Ascending aorta (tissue), 2 donors: ENCODE data around the gene PLCB1. TPM values are rescaled to one million over a fixed set of nuclear protein-coding genes. Genes with fewer than 3 reads are reported as not detected.

Experiments
- DNase-seq, 2 donors: peaks; one replicate each; pipeline ENCODE4 v3.0.0-alpha.2; 2019; ENCODE audit warnings: low spot score in 2 of 2
- H3K27ac ChIP-seq, 2 donors: fragments of 200-600 bp; sonication (generic); one replicate each; pipeline ENCODE4 v1.5.1; 2016 to 2017; ENCODE audit warnings: mild to moderate bottlenecking in 1 of 2
- H3K27me3 ChIP-seq: fragments of 200-600 bp; sonication (generic); one replicate; pipeline ENCODE4 v1.5.1; 2017
- H3K36me3 ChIP-seq, 2 donors: fragments of 200-600 bp; sonication (generic); one replicate each; pipeline ENCODE4 v1.5.1; 2016
- H3K4me1 ChIP-seq, 2 donors: fragments of 200-600 bp; sonication (generic); one replicate each; pipeline ENCODE4 v1.5.1; 2016 to 2017; ENCODE audit warnings: mild to moderate bottlenecking in 1 of 2
- H3K4me3 ChIP-seq, 2 donors: fragments of 200-600 bp; sonication (generic); one replicate each; pipeline ENCODE4 v1.5.1; 2016 to 2017; ENCODE audit warnings: mild to moderate bottlenecking in 1 of 2
- H3K9me3 ChIP-seq, 2 donors: fragments of 200-600 bp; sonication (generic); one replicate each; pipeline ENCODE4 v1.5.1; 2016
- intact Hi-C: fragments of 100-400 bp; cut with DNase I; formaldehyde crosslinking; loops from one replicate; pipeline ENCODE4 v1.15.1; 2023
- total RNA-seq: library from RNA; depleted of rRNA; stranded (reverse); fragments of >200 nt; gene quantifications from one replicate; pipeline ENCODE4 v1.1.0, GENCODE V29; 2016
- TF ChIP-seq, protein P1 (sequence below), 3 experiments: fragments of 200-600 bp in 2 of 3; fragments of 450-650 bp in 1 of 3; sonication (generic) in 2 of 3; IDR thresholded peaks; one replicate each; pipeline ENCODE4 v1.5.1; 2016 to 2019; ENCODE audit warnings: antibody characterized with exemption in 3 of 3, mild to moderate bottlenecking in 1 of 3, moderate library complexity in 1 of 3

The PLCB1 gene
- total RNA-seq, 1 donor from 2014 or later, result 22.9 TPM

DNA sequence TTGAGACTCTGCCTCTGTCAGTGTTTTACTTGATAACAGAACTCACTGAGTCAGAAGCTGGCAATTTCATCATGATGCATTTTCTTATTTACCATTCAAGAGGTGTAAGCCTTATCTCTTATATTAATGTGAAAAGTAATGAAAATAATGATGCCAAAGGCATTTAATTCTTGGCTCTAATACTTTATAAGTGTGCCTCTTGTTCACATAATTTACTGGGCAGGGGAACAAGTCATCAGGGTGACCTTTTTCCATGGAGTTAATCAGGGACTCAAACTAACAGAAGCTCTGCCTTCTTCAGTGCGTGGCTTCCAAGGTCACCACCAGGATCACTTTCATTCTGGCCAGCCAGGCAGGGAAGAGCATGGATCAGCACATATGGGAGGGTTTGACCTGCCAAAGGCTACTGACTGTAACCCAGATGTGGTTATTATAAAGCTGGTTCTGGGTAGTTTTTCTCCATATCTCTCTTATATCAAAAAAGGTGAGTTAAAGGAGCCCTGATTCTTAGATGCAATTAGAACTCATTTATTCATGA lies 5.2 kb upstream of the PLCB1 start:
- H3K27me3 ChIP-seq, result no peaks in the 10 kb centered on the region
- no peaks in the 10 kb centered on the region for H3K4me1 ChIP-seq
- H3K27ac ChIP-seq, result no peak overlapping the region
- no peak overlapping the region for H3K4me3 ChIP-seq
- DNase-seq, result no peak
- TF ChIP-seq, protein P1, sequence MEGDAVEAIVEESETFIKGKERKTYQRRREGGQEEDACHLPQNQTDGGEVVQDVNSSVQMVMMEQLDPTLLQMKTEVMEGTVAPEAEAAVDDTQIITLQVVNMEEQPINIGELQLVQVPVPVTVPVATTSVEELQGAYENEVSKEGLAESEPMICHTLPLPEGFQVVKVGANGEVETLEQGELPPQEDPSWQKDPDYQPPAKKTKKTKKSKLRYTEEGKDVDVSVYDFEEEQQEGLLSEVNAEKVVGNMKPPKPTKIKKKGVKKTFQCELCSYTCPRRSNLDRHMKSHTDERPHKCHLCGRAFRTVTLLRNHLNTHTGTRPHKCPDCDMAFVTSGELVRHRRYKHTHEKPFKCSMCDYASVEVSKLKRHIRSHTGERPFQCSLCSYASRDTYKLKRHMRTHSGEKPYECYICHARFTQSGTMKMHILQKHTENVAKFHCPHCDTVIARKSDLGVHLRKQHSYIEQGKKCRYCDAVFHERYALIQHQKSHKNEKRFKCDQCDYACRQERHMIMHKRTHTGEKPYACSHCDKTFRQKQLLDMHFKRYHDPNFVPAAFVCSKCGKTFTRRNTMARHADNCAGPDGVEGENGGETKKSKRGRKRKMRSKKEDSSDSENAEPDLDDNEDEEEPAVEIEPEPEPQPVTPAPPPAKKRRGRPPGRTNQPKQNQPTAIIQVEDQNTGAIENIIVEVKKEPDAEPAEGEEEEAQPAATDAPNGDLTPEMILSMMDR (IDR thresholded peaks at IDR 0.05), result no peak
- no peaks in the 10 kb centered on the region for H3K9me3 ChIP-seq
- no peaks in the 10 kb centered on the region for H3K36me3 ChIP-seq
- intact Hi-C loops, result no loop called here

- no peak for DNase-seq
- no peak overlapping the region for H3K4me3 ChIP-seq
- H3K27ac ChIP-seq, result no peak overlapping the region
- no peaks in the 10 kb centered on the region for H3K36me3 ChIP-seq
- TF ChIP-seq, protein P1 (IDR thresholded peaks at IDR 0.05), result no peak
- H3K4me1 ChIP-seq, result no peaks in the 10 kb centered on the region
- intact Hi-C loops, result no loop called here
- no peaks in the 10 kb centered on the region for H3K27me3 ChIP-seq
- H3K9me3 ChIP-seq, result no peaks in the 10 kb centered on the region
Measured at GRCh38 chr20:8127553-8128255, 4.4 kb upstream of the PLCB1 start.

- H3K9me3 ChIP-seq, result no peaks in the 10 kb centered on the region
- intact Hi-C loops, result no loop called here
- no peak overlapping the region for H3K4me3 ChIP-seq
- no peak for DNase-seq
- TF ChIP-seq, protein P1 (IDR thresholded peaks at IDR 0.05), result no peak
- H3K4me1 ChIP-seq, result no peaks in the 10 kb centered on the region
- H3K27ac ChIP-seq, result no peak overlapping the region
- no peaks in the 10 kb centered on the region for H3K36me3 ChIP-seq
- no peaks in the 10 kb centered on the region for H3K27me3 ChIP-seq
Measured at GRCh38 chr20:8128291-8129060, 3.6 kb upstream of the PLCB1 start.

DNA sequence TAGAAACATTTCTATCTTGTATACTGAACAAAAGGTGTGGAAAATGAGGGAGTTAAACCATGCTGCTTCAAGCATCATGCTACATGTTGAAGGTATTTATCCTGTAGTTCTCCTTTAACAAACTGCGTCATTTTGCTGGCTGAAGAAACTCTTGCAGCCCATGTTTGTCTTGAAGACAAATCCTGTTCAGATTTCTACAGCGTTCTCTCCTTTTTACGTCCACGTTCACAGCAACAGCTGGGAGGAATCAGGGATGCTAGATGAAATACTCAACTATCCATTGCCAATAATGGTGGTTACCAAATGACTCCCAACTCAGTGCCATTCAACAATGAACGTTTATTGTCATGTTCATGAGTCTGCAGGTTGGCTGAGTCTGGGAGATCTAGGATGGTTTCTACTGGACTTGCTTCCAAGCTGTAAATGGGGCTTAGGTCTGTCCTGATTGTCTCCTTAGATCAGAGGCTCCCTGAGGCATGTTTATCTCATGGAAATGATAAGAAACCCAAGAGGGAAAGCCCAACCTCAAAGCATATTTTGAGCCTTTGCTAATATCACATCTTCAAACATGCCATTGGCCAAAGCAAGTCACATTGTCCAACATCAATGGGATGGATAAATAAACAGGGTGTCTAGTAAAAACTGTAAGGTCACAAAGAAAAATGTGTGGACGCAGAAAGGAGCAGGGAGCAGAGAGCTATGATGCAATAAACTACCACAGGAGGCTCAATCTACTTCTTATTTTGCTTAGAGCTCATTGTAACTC lies 2.7 kb upstream of the PLCB1 start:
- H3K27ac ChIP-seq, result no peak overlapping the region

More for the DNA sequence above, 2.7 kb upstream of the PLCB1 start:
- TF ChIP-seq, protein P1 (IDR thresholded peaks at IDR 0.05), result no peak
- H3K27me3 ChIP-seq, result no peaks in the 10 kb centered on the region
- DNase-seq, result no peak
- H3K36me3 ChIP-seq, result no peaks in the 10 kb centered on the region
- H3K9me3 ChIP-seq, result no peaks in the 10 kb centered on the region
- no peaks in the 10 kb centered on the region for H3K4me1 ChIP-seq
- intact Hi-C loops, result no loop called here
- no peak overlapping the region for H3K4me3 ChIP-seq
